ENCODE measurements around the gene GPC6. TPM values are rescaled to one million over a fixed set of nuclear protein-coding genes. Genes with fewer than 3 reads are reported as not detected.

GPC6 gene
- total and polyA plus RNA-seq, 2 experiments from 2014 or later: 26.0 to 92.8 TPM

DNA sequence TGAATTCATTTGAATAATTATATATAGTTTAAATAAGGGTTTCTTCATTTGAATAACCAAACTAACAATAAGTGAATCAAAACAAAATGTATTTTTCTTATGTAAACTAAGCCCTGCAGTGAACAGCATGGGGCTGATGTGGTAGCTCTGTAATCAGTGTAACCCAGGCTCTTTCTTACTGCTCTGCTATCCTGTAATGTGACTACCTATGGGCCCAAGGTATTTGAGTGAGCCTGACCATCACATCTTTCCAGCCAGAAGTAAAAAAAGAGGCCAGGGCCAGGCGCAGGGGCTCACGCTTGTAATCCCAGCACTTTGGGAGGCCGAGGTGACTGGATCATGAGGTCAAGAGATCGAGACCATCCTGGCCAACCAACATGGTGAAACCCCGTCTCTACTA, 758.3 kb downstream of the GPC6 start:
- no peaks in the 10 kb centered on the region for H3K4me1 ChIP-seq (ENCODE audit: insufficient read depth)
- no peak for TF ChIP-seq EZH2 (IDR thresholded peaks at IDR 0.05; ENCODE audit: borderline replicate concordance)
- no peak for TF ChIP-seq EZH2phosphoT487 (IDR thresholded peaks at IDR 0.05; ENCODE audit: low read depth, severe bottlenecking, unreplicated experiment)
- no peak for TF ChIP-seq CTCF (IDR thresholded peaks at IDR 0.05; ENCODE audit: poor library complexity)
- H2AFZ ChIP-seq: no peak overlapping the region
- H3K9me2 ChIP-seq (replicated peaks; ENCODE audit: insufficient read depth): no peaks in the 10 kb centered on the region
- H4K20me1 ChIP-seq (ENCODE audit: insufficient read depth, poor library complexity, severe bottlenecking): no peaks in the 10 kb centered on the region
- no peaks in the 10 kb centered on the region for H3K27me3 ChIP-seq
- no peaks in the 10 kb centered on the region for H3K9me3 ChIP-seq (ENCODE audit: low read depth)
- H3K27ac ChIP-seq: no peak overlapping the region
- no peak overlapping the region for H3K4me2 ChIP-seq
- 96% methylated on average over 5 of the region's 5 CpGs for WGBS (ENCODE audit: low lambda C conversion rate, missing lambda C conversion rate)
- no peak for DNase-seq (ENCODE audit: low spot score)
- H3K4me3 ChIP-seq: no peak overlapping the region
- H3K36me3 ChIP-seq (replicated peaks; ENCODE audit: insufficient read depth, low read depth): no peaks in the 10 kb centered on the region
- no peaks in the 10 kb centered on the region for H3K79me2 ChIP-seq

- TF ChIP-seq CTCF (IDR thresholded peaks at IDR 0.05; ENCODE audit: poor library complexity) (no peak), EZH2phosphoT487 (IDR thresholded peaks at IDR 0.05; ENCODE audit: low read depth, severe bottlenecking, unreplicated experiment) (no peak), EZH2 (IDR thresholded peaks at IDR 0.05; ENCODE audit: borderline replicate concordance) (no peak)
- Histone ChIP-seq H3K9me3 (ENCODE audit: low read depth) (no peaks in the 10 kb centered on the region), H3K27me3 (no peaks in the 10 kb centered on the region), H3K36me3 (replicated peaks; ENCODE audit: insufficient read depth, low read depth) (no peaks in the 10 kb centered on the region), H3K79me2 (no peaks in the 10 kb centered on the region), H3K4me3 (no peak overlapping the region), H3K27ac (no peak overlapping the region), H2AFZ (no peak overlapping the region), H3K4me1 (ENCODE audit: insufficient read depth) (no peaks in the 10 kb centered on the region), H3K4me2 (no peak overlapping the region), H3K9me2 (replicated peaks; ENCODE audit: insufficient read depth) (no peaks in the 10 kb centered on the region), H4K20me1 (ENCODE audit: insufficient read depth, poor library complexity, severe bottlenecking) (no peaks in the 10 kb centered on the region)
- no peak for DNase-seq (ENCODE audit: low spot score)
These were observed 760.9 kb downstream of the GPC6 start for GRCh38 chr13:93987458-93987857.

DNA sequence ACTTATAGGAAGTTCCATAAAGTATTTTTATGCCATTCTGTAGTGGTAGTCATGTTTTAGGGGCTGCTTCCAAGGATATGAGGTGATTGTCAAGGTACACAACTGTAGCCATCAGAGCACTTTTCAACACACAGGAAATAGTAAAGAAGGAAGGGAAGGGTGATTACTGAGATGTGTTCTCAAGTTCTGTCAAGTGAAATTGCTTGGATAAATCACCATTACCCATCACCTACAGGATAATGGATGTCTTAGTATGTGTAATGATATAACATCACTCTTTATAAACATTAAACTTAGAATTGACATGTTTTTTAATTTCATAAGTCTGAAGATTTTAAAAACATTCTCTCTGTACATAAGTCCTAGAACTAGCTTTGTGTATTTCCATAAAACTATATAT, 765.0 kb downstream of the GPC6 start:
- Histone ChIP-seq H3K4me1 (ENCODE audit: insufficient read depth) (no peaks in the 10 kb centered on the region), H3K79me2 (no peaks in the 10 kb centered on the region), H2AFZ (no peak overlapping the region), H3K9me3 (ENCODE audit: low read depth) (no peaks in the 10 kb centered on the region), H3K27me3 (no peaks in the 10 kb centered on the region), H3K36me3 (replicated peaks; ENCODE audit: insufficient read depth, low read depth) (no peaks in the 10 kb centered on the region), H3K4me3 (no peak overlapping the region), H4K20me1 (ENCODE audit: insufficient read depth, poor library complexity, severe bottlenecking) (no peaks in the 10 kb centered on the region), H3K9me2 (replicated peaks; ENCODE audit: insufficient read depth) (no peaks in the 10 kb centered on the region), H3K4me2 (no peak overlapping the region), H3K27ac (no peak overlapping the region)
- no peak for DNase-seq (ENCODE audit: low spot score)
- no peak for TF ChIP-seq EZH2phosphoT487 (IDR thresholded peaks at IDR 0.05; ENCODE audit: low read depth, severe bottlenecking, unreplicated experiment)

DNA sequence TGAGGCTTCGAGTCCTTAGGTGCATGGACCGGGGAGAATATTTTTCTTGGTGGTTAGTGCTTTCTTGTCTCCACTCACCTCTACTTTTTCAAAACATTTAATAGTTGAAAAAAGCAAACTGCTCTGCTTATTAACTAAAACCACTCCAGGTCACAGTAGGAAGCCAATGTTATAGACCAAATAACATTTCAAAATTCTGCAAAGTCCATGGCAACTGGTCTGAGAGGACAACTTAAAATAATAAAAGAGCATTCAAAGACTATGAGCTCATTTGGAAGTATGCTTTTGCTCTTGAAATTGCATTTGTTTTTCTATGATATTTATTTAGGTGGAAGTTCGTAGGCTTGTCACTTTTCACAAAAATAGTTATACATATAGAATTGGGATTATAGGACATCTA, 769.9 kb downstream of the GPC6 start:
- Histone ChIP-seq H3K27ac (no peak overlapping the region), H3K36me3 (replicated peaks; ENCODE audit: insufficient read depth, low read depth) (no peaks in the 10 kb centered on the region), H3K9me3 (ENCODE audit: low read depth) (no peaks in the 10 kb centered on the region), H3K4me2 (no peak overlapping the region), H3K4me1 (ENCODE audit: insufficient read depth) (no peaks in the 10 kb centered on the region), H3K9me2 (replicated peaks; ENCODE audit: insufficient read depth) (no peaks in the 10 kb centered on the region), H3K4me3 (no peak overlapping the region), H2AFZ (no peak overlapping the region), H3K79me2 (no peaks in the 10 kb centered on the region), H4K20me1 (ENCODE audit: insufficient read depth, poor library complexity, severe bottlenecking) (no peaks in the 10 kb centered on the region), H3K27me3 (no peaks in the 10 kb centered on the region)
- TF ChIP-seq CTCF (IDR thresholded peaks at IDR 0.05; ENCODE audit: poor library complexity) (no peak), EZH2phosphoT487 (IDR thresholded peaks at IDR 0.05; ENCODE audit: low read depth, severe bottlenecking, unreplicated experiment) (no peak), EZH2 (IDR thresholded peaks at IDR 0.05; ENCODE audit: borderline replicate concordance) (no peak)
- 95% methylated on average over 3 of the region's 3 CpGs for WGBS (ENCODE audit: low lambda C conversion rate, missing lambda C conversion rate)
- no peak for DNase-seq (ENCODE audit: low spot score)
